HL-60 (cell line): Measurements from ENCODE around the gene KCNG1.

Experiments used
- DNase-seq, 2 experiments: peaks; one replicate each; pipeline ENCODE4 v3.0.0-alpha.2; 2010 to 2020; ENCODE audit warnings: low read depth in 1 of 2, low spot score in 1 of 2
- H3K27ac ChIP-seq: fragments of 250-450 bp; sonication (Bioruptor Pico); replicated peaks from 2 replicates; pipeline ENCODE4 v1.5.1; 2020; ENCODE audit warnings: mild to moderate bottlenecking, moderate library complexity
- H3K27me3 ChIP-seq: fragments of 250-450 bp; sonication (Bioruptor Pico); 2 replicates; pipeline ENCODE4 v1.5.1; 2021; ENCODE audit warnings: mild to moderate bottlenecking, moderate library complexity; ENCODE audit not compliant: insufficient read depth, poor library complexity, severe bottlenecking
- H3K4me3 ChIP-seq: replicated peaks from 2 replicates; pipeline ENCODE4 v1.5.1; 2011; ENCODE audit warnings: mild to moderate bottlenecking, control low read depth, low read length; ENCODE audit not compliant: insufficient read depth
- CTCF ChIP-seq: IDR thresholded peaks from one replicate; pipeline ENCODE4 v1.5.1; 2011; ENCODE audit warnings: low read length, control low read depth, inconsistent platforms; ENCODE audit not compliant: insufficient read depth
- GABPA ChIP-seq: IDR thresholded peaks from 2 replicates; pipeline ENCODE4 v1.6.1; 2012; ENCODE audit warnings: low read depth
- POLR2AphosphoS5 ChIP-seq: IDR thresholded peaks from 2 replicates; pipeline ENCODE4 v1.6.1; 2012; ENCODE audit warnings: low read depth
- REST ChIP-seq: IDR thresholded peaks from 2 replicates; pipeline ENCODE4 v1.6.1; 2012; ENCODE audit warnings: low read depth; ENCODE audit not compliant: insufficient replicate concordance
- SPI1 ChIP-seq: IDR thresholded peaks from 2 replicates; pipeline ENCODE4 v1.6.1; 2012; ENCODE audit warnings: low read depth, mild to moderate bottlenecking, borderline replicate concordance

Gene KCNG1

GRCh38 chr20:50958615-50959542, 64.0 kb downstream of the KCNG1 start, which contains the start of gene MOCS3:
TSS of gene MOCS3 (plus strand) at chr20:50958818. CDS start at chr20:50958843, 25 bp downstream.
- Histone ChIP-seq H3K27ac (peak within 1 kb of the TSS; percentile 98), H3K27me3 (no peaks in the 10 kb centered on the region), H3K4me3 (peak within 1 kb of the TSS; percentile 98)
- peak; percentile 92 to 99 for DNase-seq
- peak; percentile 92 for TF ChIP-seq GABPA
- peak; percentile 41 for TF ChIP-seq SPI1
- no peak for TF ChIP-seq REST

- no peak for TF ChIP-seq GABPA
- peak; percentile 11; the same call in 1 of the 2 replicates for TF ChIP-seq SPI1
- TF ChIP-seq CTCF, result no peak
- peak; percentile 90; the same call in 1 of the 2 replicates for TF ChIP-seq POLR2AphosphoS5
- peak; percentile 81 for TF ChIP-seq REST
- peak; percentile 90 to 94 for DNase-seq
- Histone ChIP-seq H3K27ac (peak within 1 kb of the TSS; percentile 98), H3K27me3 (no peaks in the 10 kb centered on the region), H3K4me3 (peak within 1 kb of the TSS; percentile 98)
Observed at GRCh38 chr20:50957798-50958614, 64.9 kb downstream of the KCNG1 start, which contains the start of gene DPM1. TSS of gene DPM1 (minus strand) at chr20:50958532. CDS start at chr20:50958523, 9 bp downstream.

- no peak for TF ChIP-seq CTCF
- TF ChIP-seq GABPA, result no peak
- TF ChIP-seq SPI1, result no peak
- TF ChIP-seq POLR2AphosphoS5, result no peak
- TF ChIP-seq REST, result no peak
- H3K27me3 ChIP-seq, result no peaks in the 10 kb centered on the region
- DNase-seq, result peak in 1 of 2 experiments; percentile 54
- H3K27ac ChIP-seq, result peak overlapping the region; percentile 98
- H3K4me3 ChIP-seq, result peak overlapping the region; percentile 98
Observed at GRCh38 chr20:50957276-50957675, 65.6 kb downstream of the KCNG1 start.
